Measurements from ENCODE around the gene MAP3K9. TPM values are rescaled to one million over a fixed set of nuclear protein-coding genes. Genes with fewer than 3 reads are reported as not detected.

The MAP3K9 gene
- total and polyA plus RNA-seq, 8 donors, result 0.46 to 11.0 (median 7.1) TPM

DNA sequence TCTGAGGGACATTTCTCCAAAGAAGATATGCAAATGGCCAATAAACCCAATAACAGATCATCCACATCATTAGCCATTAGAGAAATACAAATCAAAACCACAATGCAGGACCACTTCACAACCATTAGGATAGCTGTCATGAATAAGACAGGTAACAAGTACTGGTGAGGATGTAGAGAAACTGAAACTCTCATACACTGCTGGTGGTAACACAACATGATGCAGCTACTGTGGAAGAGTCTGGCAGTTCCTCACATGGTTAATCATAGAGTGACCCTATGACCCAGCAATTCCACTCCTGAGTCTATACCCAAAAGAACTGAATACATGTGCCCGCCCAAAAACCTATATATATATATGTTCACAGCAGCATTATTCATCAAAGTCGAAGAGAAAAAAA lies 128.6 kb downstream of the MAP3K9 start:
- DNase-seq, result no peak

DNA sequence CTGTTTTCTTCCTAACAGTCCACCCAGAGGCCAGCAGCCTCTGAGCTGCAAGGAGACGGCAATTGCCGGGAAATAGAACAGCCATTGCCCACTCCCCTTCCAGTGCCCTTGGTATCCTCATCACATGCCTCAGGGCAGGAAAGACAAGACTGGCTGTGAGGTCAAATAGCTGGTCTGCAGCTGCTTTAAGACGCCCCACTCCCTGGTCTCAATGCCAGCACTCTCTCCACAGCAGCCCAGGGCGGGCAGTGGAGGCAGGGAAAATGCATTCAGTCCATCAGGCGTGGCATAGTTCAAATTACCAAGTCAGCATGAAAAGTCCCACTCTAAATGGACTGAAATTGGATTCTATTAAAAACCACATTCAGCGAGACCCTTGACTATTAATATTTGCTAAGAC lies 132.0 kb downstream of the MAP3K9 start:
- TF ChIP-seq, protein P1, sequence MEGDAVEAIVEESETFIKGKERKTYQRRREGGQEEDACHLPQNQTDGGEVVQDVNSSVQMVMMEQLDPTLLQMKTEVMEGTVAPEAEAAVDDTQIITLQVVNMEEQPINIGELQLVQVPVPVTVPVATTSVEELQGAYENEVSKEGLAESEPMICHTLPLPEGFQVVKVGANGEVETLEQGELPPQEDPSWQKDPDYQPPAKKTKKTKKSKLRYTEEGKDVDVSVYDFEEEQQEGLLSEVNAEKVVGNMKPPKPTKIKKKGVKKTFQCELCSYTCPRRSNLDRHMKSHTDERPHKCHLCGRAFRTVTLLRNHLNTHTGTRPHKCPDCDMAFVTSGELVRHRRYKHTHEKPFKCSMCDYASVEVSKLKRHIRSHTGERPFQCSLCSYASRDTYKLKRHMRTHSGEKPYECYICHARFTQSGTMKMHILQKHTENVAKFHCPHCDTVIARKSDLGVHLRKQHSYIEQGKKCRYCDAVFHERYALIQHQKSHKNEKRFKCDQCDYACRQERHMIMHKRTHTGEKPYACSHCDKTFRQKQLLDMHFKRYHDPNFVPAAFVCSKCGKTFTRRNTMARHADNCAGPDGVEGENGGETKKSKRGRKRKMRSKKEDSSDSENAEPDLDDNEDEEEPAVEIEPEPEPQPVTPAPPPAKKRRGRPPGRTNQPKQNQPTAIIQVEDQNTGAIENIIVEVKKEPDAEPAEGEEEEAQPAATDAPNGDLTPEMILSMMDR (IDR thresholded peaks at IDR 0.05), result no peak
- TF ChIP-seq EP300 (IDR thresholded peaks at IDR 0.05) (no peak), POLR2A (IDR thresholded peaks at IDR 0.05) (no peak), POLR2AphosphoS5 (IDR thresholded peaks at IDR 0.05) (no peak)
- 87 to 93% (median 92%) methylated on average over 6 of the region's 6 CpGs for WGBS, 5 donors

More for the DNA sequence above, 128.6 kb downstream of the MAP3K9 start:
- no peak overlapping the region for H3K4me3 ChIP-seq
- TF ChIP-seq POLR2AphosphoS5 (IDR thresholded peaks at IDR 0.05) (no peak), EP300 (IDR thresholded peaks at IDR 0.05) (no peak), POLR2A (IDR thresholded peaks at IDR 0.05) (no peak)
- TF ChIP-seq, protein P1 (IDR thresholded peaks at IDR 0.05), result no peak
- no peaks in the 10 kb centered on the region for H3K9me3 ChIP-seq
- intact Hi-C loops (cut with DNase I; ENCODE audit: low total_unique reads), result no loop called here
- H3K27me3 ChIP-seq, result no peaks in the 10 kb centered on the region
- 89 to 100% (median 96%) methylated on average over 2 of the region's 2 CpGs for WGBS, 5 donors
- peaks cover 0 to under 1% (median 0%) of the 10 kb centered on the region in 4 donors for H3K36me3 ChIP-seq
- H3K27ac ChIP-seq, result no peak overlapping the region
- no peaks in the 10 kb centered on the region for H3K4me1 ChIP-seq

More for the DNA sequence above, 132.0 kb downstream of the MAP3K9 start:
- H3K27me3 ChIP-seq, result no peaks in the 10 kb centered on the region
- no peaks in the 10 kb centered on the region for H3K4me1 ChIP-seq
- H3K36me3 ChIP-seq, result peaks cover 0 to 6% (median 0%) of the 10 kb centered on the region in 4 donors
- no peak overlapping the region for H3K27ac ChIP-seq
- no peak for DNase-seq
- H3K4me3 ChIP-seq, result no peak overlapping the region
- no peaks in the 10 kb centered on the region for H3K9me3 ChIP-seq
- intact Hi-C loops (cut with DNase I; ENCODE audit: low total_unique reads), result no loop called here

Other genes with a start within 250 kb of the MAP3K9 start
- 10 to 100 TPM; 13.3 to 71.0 (median 48.4) TPM for gene MED6, start 208.9 kb downstream of the MAP3K9 start, total RNA-seq
- 10 to 100 TPM; 12.6 to 21.8 (median 14.6) TPM for gene MED6, start 208.9 kb downstream of the MAP3K9 start, polyA plus RNA-seq
- gene TTC9, start 167.6 kb downstream of the MAP3K9 start, total RNA-seq, result 1 to 10 TPM in 3 of 5 donors, not detected in 2; 1.8 to 7.1 (median 3.6) TPM
- 1 to 10 TPM; 3.1 to 7.3 (median 5.9) TPM for gene TTC9, start 167.6 kb downstream of the MAP3K9 start, polyA plus RNA-seq
- gene PCNX1, start 97.9 kb upstream of the MAP3K9 start, total RNA-seq, result 100 to 1,000 TPM in 2 of 5 donors, 10 to 100 TPM in 3; 39.7 to 198 (median 61.8) TPM
- gene PCNX1, start 97.9 kb upstream of the MAP3K9 start, polyA plus RNA-seq, result 1 to 10 TPM; 2.3 to 4.8 (median 2.9) TPM

Measured in stomach (tissue), 9 donors.